ENCODE data around the gene EIF1AX. TPM values are rescaled to one million over a fixed set of nuclear protein-coding genes. Genes with fewer than 3 reads are reported as not detected.
"Not testable (repeated sequence)": the region's sequence is repeated elsewhere in the genome, so short reads cannot be mapped to it uniquely, and the experiment has no call there.

The EIF1AX gene
- total RNA-seq, 1 donor from 2014 or later, result 40.5 TPM

DNA sequence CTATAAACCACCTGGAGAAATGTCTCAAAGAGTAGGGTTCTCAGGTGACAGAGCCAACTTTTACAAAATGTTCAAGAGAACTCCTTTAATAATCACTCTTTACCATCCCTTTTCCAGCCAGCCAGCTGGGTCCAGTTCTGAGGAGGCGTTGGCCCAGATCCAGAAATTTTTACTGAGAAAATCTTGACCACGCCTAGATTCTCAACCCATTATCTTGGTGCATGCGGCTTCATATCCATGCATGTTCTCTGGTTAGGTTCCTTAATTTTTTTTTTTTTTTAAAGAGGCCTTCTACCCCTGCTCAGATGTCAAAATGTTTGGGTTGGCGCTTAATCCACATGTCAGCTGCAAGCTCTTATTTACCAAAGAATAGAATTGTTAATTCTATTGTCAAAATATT lies 13.0 kb downstream of the EIF1AX start:
- no peak for ATAC-seq
- no peak for DNase-seq (ENCODE audit: low spot score)

- ATAC-seq, result peak; percentile 81
- DNase-seq (ENCODE audit: low spot score), result not testable (repeated sequence)
Measured at GRCh38 chrX:20127440-20127839, 14.2 kb downstream of the EIF1AX start.

DNA sequence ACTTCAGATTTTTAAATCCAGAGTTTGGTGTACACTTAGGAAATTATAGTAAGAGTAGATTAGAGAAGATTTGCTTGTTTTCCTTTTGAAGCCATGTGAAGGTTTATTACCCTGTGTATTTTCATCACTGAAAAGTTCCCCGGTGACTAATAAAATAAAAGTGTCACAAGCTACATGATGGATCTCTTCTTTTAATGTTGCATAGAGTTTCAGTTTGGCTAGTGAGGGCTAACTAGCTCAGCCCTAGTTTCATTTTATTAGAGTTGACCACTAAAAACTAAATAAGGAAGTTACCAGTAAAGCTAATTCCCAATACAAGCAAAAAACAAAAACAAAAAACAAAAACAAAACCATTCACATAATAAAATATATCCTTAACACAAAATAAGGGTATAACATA lies 14.8 kb downstream of the EIF1AX start:
- DNase-seq (ENCODE audit: low spot score); ATAC-seq: not testable (repeated sequence)

- DNase-seq (ENCODE audit: low spot score) (no peak), ATAC-seq (no peak)
Measured at GRCh38 chrX:20124964-20125363, 16.7 kb downstream of the EIF1AX start.

- DNase-seq (ENCODE audit: low spot score) (no peak), ATAC-seq (no peak)
Measured at GRCh38 chrX:20118065-20118824, 23.4 kb downstream of the EIF1AX start.

DNA sequence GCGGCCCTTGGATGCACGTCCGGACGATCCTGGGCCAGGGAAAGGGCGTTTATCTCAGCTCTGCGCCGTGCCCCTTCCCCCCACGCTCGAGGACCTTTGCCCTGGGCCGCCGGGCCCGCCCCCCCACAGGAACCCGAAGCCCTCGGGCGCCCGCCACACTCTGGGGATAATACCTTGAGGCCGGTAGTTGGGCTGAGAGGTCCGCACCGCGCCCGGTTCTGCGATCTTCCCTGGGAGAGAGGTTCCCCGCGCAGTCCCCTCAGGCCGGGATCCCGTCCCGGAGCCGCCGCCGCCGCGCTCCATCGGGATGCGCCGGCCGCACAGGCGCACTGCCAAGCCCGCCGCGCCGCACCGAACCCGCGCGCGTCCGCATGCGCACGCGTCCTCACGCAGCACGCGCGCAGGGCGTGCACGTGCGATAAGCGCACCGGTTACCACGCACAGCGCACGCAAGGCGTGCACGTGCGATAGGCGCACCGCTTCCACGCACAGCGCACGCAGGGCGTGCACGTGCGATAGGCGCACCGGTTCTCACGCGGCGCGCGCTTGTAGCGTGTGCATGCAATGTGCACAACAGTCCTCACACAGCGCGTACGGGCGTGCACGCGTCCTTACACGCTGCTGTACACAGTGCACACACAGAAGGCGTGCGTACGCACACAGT lies 24.9 kb downstream of the EIF1AX start, which contains the start of gene MAP7D2:
TSS of gene MAP7D2 (minus strand) at position 331 of the 664 bp plus-strand sequence. CDS start at position 303, 28 bp downstream.
- DNase-seq (ENCODE audit: low spot score), result no peak
- ATAC-seq, result no peak

- DNase-seq (ENCODE audit: low spot score) (no peak), ATAC-seq (no peak)
Measured at GRCh38 chrX:20116087-20116576, 25.5 kb downstream of the EIF1AX start.

DNA sequence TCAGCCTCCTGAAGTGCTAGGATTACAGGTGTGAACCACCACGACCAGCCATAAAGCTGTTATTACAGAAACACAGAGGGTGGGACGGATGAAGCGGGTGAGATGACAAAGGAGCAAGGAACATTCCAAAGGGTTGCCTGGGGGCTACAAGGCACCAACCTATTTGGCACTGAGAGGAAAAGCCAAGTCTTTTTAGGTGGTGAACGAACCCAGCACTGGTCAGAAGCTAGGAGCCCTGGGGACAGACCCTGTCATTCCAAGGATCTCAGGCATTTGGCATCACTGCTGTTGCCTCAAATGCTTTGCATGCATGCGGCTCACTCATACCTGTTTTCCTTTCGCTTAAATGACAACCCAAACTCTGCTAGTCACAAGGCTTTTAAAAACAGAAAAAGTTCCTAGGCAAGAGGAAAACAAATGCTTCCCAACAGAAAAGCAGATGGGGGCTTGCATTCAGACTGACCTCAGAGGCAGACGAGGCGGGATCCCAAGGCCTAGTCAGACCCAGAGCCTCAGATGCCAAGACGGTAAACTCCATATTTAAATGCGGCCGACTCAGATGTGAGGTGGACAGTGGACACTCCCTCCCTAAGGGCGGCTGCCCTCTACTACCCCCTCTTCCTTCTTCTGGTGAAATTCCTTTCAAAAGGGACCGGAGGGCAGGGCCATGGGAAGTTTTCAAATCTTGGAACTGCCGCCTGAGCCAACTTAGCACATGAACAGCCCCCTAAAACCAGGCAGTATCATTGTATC lies 29.4 kb downstream of the EIF1AX start:
- no peak for DNase-seq (ENCODE audit: low spot score)
- ATAC-seq, result no peak

DNA sequence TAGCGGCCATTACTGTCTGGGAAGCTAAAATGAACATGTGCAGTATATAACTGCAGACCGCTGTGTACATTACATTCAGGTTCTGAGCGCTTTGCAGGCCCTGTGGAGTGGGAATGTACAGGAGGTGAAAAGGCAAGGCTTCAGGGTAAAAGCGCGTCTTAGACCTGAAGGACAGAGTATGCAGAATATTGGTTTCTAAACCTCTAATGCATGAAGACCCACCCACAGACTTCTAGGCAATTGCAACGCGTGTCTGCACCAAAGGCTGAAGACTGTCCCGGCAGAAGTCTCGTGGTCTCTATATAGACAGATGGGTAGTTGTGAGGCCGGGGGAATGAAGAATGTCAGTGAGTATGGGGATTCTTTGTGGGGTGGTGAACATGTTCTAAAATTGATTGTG lies 30.4 kb downstream of the EIF1AX start:
- DNase-seq (ENCODE audit: low spot score), result no peak
- no peak for ATAC-seq

DNA sequence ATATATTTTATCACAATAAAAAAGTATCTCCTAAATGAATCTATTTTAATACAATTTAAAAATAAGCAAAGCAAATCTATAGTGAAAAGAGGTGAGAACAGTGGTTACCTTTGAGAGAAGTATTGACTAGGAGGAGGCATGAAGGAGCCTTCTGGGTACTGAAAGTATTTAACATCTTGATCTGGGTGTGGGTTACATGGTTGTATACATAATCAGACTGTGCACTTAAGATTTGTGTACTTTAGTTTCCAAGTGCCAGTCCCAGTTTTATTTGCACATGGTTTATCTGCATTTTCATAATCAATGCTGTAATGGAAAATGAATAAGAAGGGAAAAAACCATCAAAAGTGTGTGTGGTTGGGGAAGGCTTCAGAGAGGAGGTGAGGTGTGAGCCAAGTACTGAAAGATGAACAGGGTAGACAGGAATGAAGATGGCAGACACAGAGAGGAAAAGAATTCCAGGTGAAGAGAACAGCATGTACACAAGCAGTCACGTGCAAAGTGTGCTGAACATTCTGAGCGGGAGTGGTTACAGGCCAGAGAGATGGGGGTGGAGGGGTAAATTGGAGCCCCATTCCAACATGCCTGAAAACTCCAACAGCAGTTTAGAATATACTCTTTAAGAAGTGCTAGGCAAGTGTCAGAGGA lies 39.6 kb downstream of the EIF1AX start:
- ATAC-seq, result no peak
- DNase-seq (ENCODE audit: low spot score), result no peak

GRCh38 chrX:20091499-20091898 lies 50.1 kb downstream of the EIF1AX start:
- DNase-seq (ENCODE audit: low spot score), result no peak
- no peak for ATAC-seq

GRCh38 chrX:20089845-20090244 lies 51.8 kb downstream of the EIF1AX start:
- no peak for ATAC-seq
- DNase-seq (ENCODE audit: low spot score), result no peak

DNA sequence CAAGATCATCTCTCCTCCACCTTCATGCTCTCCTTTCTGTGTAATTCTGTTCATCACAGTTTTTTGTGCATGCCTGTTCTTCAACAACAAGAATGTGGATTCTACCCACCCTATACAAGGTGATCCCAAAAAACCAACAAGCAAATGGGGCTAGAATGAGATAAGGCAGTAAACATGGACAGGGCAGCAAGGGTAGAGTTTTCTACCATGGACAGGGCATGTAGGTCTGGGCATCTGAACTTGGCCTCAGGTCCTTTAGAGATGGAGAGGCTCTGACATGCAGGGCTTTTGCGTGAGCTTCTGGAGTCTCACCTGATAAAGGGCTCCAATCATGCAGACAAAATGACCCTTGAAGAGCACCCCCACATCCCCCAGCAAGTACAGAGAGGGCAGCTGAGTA lies 61.4 kb downstream of the EIF1AX start:
- ATAC-seq, result no peak

More for the DNA sequence above, 61.4 kb downstream of the EIF1AX start:
- no peak for DNase-seq (ENCODE audit: low spot score)

Other genes with a start within 250 kb of the EIF1AX start
- 2.7 TPM for gene BCLAF3, start 150.8 kb downstream of the EIF1AX start, total RNA-seq
- 0.08 TPM for gene MAP7D2, start 24.9 kb downstream of the EIF1AX start, total RNA-seq
- gene RPS6KA3, start 125.1 kb upstream of the EIF1AX start, total RNA-seq, result 35.9 TPM